Astrocyte (in vitro differentiated cells and primary cell): Measurements from ENCODE around the gene FADS2. TPM values are rescaled to one million over a fixed set of nuclear protein-coding genes. Genes with fewer than 3 reads are reported as not detected.

ENCODE experiments used
- DNase-seq: peaks from one replicate; pipeline ENCODE4 v3.0.0-alpha.2; 2010; ENCODE audit warnings: low read depth
- FAIRE-seq: peaks from 2 replicates; lab custom pipeline; 2011; peaks lifted over from hg19 to GRCh38; lab: Jason Lieb, UNC
- H2AFZ ChIP-seq: 2 replicates; pipeline ENCODE4 v1.6.0; 2012; ENCODE audit warnings: low read depth, low read length, inconsistent platforms
- H3K27ac ChIP-seq: 2 replicates; pipeline ENCODE4 v1.5.1; 2011; ENCODE audit warnings: low read depth, low read length, inconsistent platforms
- H3K27me3 ChIP-seq: 2 replicates; pipeline ENCODE4 v1.6.0; 2011; ENCODE audit warnings: low read length, inconsistent platforms; ENCODE audit not compliant: insufficient read depth
- H3K36me3 ChIP-seq: 2 replicates; pipeline ENCODE4 v1.5.1; 2011; ENCODE audit warnings: low read length, inconsistent platforms; ENCODE audit not compliant: insufficient read depth
- H3K4me1 ChIP-seq: 2 replicates; pipeline ENCODE4 v1.5.1; 2011; ENCODE audit warnings: low read length, inconsistent platforms; ENCODE audit not compliant: insufficient read depth
- H3K4me2 ChIP-seq: 2 replicates; pipeline ENCODE4 v1.6.0; 2012; ENCODE audit warnings: low read length, inconsistent platforms
- H3K4me3 ChIP-seq: 2 replicates; pipeline ENCODE4 v1.5.1; 2011; ENCODE audit warnings: low read depth, mild to moderate bottlenecking, low read length, inconsistent platforms; ENCODE audit not compliant: insufficient read depth
- H3K79me2 ChIP-seq: 2 replicates; pipeline ENCODE4 v1.6.0; 2012; ENCODE audit warnings: mild to moderate bottlenecking, low read length, inconsistent platforms; ENCODE audit not compliant: insufficient read depth
- H3K9ac ChIP-seq: 2 replicates; pipeline ENCODE4 v1.6.0; 2012; ENCODE audit warnings: mild to moderate bottlenecking, low read length, inconsistent platforms
- H3K9me3 ChIP-seq: 2 replicates; pipeline ENCODE4 v1.5.1; 2012; ENCODE audit warnings: low read depth, mild to moderate bottlenecking, low read length, inconsistent platforms; ENCODE audit not compliant: insufficient read depth
- H4K20me1 ChIP-seq: 2 replicates; pipeline ENCODE4 v1.6.0; 2012; ENCODE audit warnings: low read length, inconsistent platforms; ENCODE audit not compliant: insufficient read depth
- H3K27ac Mint-ChIP-seq: one replicate; pipeline ENCODE4 v1.8.0; 2021; ENCODE audit warnings: mild to moderate bottlenecking, mixed read lengths; ENCODE audit not compliant: unreplicated experiment
- H3K27me3 Mint-ChIP-seq: one replicate; pipeline ENCODE4 v1.8.0; 2021; ENCODE audit warnings: low read depth, mixed read lengths; ENCODE audit not compliant: unreplicated experiment
- H3K36me3 Mint-ChIP-seq: one replicate; pipeline ENCODE4 v1.8.0; 2021; ENCODE audit warnings: low read depth, mixed read lengths; ENCODE audit not compliant: unreplicated experiment
- H3K4me1 Mint-ChIP-seq: one replicate; pipeline ENCODE4 v1.8.0; 2021; ENCODE audit warnings: low read depth, mixed read lengths; ENCODE audit not compliant: unreplicated experiment
- H3K4me3 Mint-ChIP-seq: one replicate; pipeline ENCODE4 v1.8.0; 2021; ENCODE audit warnings: mild to moderate bottlenecking, moderate library complexity, mixed read lengths; ENCODE audit not compliant: unreplicated experiment
- H3K9me3 Mint-ChIP-seq: one replicate; pipeline ENCODE4 v1.8.0; 2021; ENCODE audit warnings: mild to moderate bottlenecking, mixed read lengths; ENCODE audit not compliant: unreplicated experiment
- CTCF ChIP-seq: IDR thresholded peaks from 2 replicates; pipeline ENCODE4 v1.5.1; 2011; ENCODE audit warnings: low read depth, mild to moderate bottlenecking, inconsistent platforms, low read length, moderate library complexity; ENCODE audit not compliant: insufficient read depth
- EZH2 ChIP-seq: IDR thresholded peaks from 2 replicates; pipeline ENCODE4 v1.6.1; 2012; ENCODE audit warnings: mild to moderate bottlenecking, low read length, inconsistent platforms; ENCODE audit not compliant: insufficient read depth
- total RNA-seq: library from RNA; stranded (reverse); gene quantifications from 2 replicates; pipeline ENCODE4 v1.2.1, GENCODE V29; 2021

FADS2 gene
- total RNA-seq, 1 donor from 2014 or later, result 287 TPM

- FAIRE-seq (no peak), DNase-seq (no peak)
- Histone ChIP-seq H3K4me3 (no peak overlapping the region), H2AFZ (no peak overlapping the region), H3K27ac (no peak overlapping the region), H3K36me3 (peaks cover 18% of the 10 kb centered on the region), H3K9me3 (no peaks in the 10 kb centered on the region), H3K9ac (no peak overlapping the region), H3K4me2 (no peak overlapping the region), H3K4me1 (peaks cover 19% of the 10 kb centered on the region), H4K20me1 (peaks cover 90% of the 10 kb centered on the region), H3K27me3 (no peaks in the 10 kb centered on the region), H3K79me2 (peaks cover 60% of the 10 kb centered on the region)
- no peak overlapping the region for H3K27ac Mint-ChIP-seq
- H3K36me3 Mint-ChIP-seq, result peaks cover 32% of the 10 kb centered on the region
- H3K4me1 Mint-ChIP-seq, result no peaks in the 10 kb centered on the region
- H3K27me3 Mint-ChIP-seq, result no peaks in the 10 kb centered on the region
- peaks cover 3% of the 10 kb centered on the region for H3K9me3 Mint-ChIP-seq
- TF ChIP-seq EZH2, result no peak
- no peak overlapping the region for H3K4me3 Mint-ChIP-seq
These were observed 8.1 kb downstream of the FADS2 start for GRCh38 chr11:61836193-61836592.

GRCh38 chr11:61837411-61838005 is 9.4 kb downstream of the FADS2 start:
- peaks cover 16% of the 10 kb centered on the region for H3K4me1 ChIP-seq
- Mint-ChIP-seq H3K4me3 (no peak overlapping the region), H3K27ac (no peak overlapping the region), H3K9me3 (peaks cover 3% of the 10 kb centered on the region), H3K36me3 (peaks cover 39% of the 10 kb centered on the region), H3K27me3 (no peaks in the 10 kb centered on the region), H3K4me1 (no peaks in the 10 kb centered on the region)
- no peak for FAIRE-seq
- no peak overlapping the region for H2AFZ ChIP-seq
- TF ChIP-seq CTCF (no peak), EZH2 (no peak)
- no peak for DNase-seq
- peaks cover 29% of the 10 kb centered on the region for H3K36me3 ChIP-seq
- H3K79me2 ChIP-seq, result peaks cover 47% of the 10 kb centered on the region
- no peak overlapping the region for H3K27ac ChIP-seq
- H3K9ac ChIP-seq, result no peak overlapping the region
- no peaks in the 10 kb centered on the region for H3K9me3 ChIP-seq
- no peak overlapping the region for H3K4me3 ChIP-seq
- H3K4me2 ChIP-seq, result no peak overlapping the region
- peaks cover 83% of the 10 kb centered on the region for H4K20me1 ChIP-seq
- H3K27me3 ChIP-seq, result no peaks in the 10 kb centered on the region

GRCh38 chr11:61838501-61838900 is 10.4 kb downstream of the FADS2 start:
- TF ChIP-seq CTCF (no peak), EZH2 (no peak)
- H3K4me3 ChIP-seq, result no peak overlapping the region
- no peaks in the 10 kb centered on the region for H3K27me3 ChIP-seq
- peaks cover 16% of the 10 kb centered on the region for H3K4me1 ChIP-seq
- no peaks in the 10 kb centered on the region for H3K9me3 ChIP-seq
- Mint-ChIP-seq H3K36me3 (peaks cover 37% of the 10 kb centered on the region), H3K27ac (no peak overlapping the region), H3K27me3 (no peaks in the 10 kb centered on the region), H3K4me1 (no peaks in the 10 kb centered on the region), H3K9me3 (peaks cover 2% of the 10 kb centered on the region), H3K4me3 (no peak overlapping the region)
- peaks cover 36% of the 10 kb centered on the region for H3K36me3 ChIP-seq
- FAIRE-seq, result no peak
- H3K79me2 ChIP-seq, result peaks cover 37% of the 10 kb centered on the region
- H3K27ac ChIP-seq, result no peak overlapping the region
- H4K20me1 ChIP-seq, result peaks cover 83% of the 10 kb centered on the region
- H3K4me2 ChIP-seq, result no peak overlapping the region
- DNase-seq, result no peak
- no peak overlapping the region for H2AFZ ChIP-seq
- H3K9ac ChIP-seq, result no peak overlapping the region
